Measurements from ENCODE around the gene PP2D1.

PP2D1 gene, protein sequence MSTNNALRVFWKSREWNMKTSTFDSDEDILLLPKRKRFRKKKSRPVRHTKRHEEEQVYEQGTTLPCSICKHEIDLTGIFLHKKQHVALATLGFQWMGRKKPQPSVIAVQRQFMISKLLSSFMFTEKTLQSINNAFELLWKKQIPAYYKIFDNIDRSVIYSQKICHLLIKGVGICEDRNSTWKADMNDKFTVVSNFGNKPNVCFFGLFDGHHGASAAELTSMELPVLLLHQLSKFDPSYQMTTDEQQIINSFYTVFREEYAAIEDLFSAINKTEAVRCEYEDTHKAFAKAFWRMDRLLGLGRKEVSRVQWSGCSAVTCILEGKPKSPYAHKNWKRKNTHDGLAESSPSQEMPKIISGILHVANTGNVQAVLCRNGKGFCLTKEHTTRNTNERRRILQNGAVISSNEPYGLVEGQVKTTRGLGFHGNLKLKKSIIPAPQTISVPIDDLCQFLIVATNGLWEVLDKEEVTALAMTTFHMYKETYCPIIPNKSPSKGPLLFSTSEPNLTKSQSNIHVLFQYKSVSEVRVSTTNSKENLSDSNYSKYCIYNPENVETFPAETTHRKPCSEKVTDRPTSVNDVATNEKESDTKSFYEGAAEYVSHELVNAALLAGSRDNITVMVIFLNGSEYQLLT

DNA sequence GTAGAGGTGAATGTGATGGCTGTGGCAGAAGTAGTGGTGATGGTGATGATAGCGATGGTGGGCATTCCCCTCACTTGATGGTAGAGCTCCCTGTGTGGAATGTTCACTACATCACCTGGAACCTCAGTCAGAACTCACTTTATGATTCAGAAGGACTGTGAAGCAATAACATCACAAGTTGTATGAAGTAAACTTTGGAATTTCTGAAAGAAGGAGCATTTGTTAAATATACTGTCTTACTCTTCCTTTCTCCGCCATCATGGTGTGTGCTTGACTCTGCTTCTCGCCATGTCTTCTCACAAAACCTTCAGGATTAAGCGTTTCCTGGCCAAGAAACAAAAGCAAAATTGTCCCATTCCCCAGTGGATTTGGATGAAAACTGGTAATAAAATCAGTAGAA lies at the start of gene PP2D1:
PP2D1 (minus strand) TSS at position 101 of the 400 bp plus-strand sequence. CDS start 192 bp downstream, outside the sequence.
- Histone ChIP-seq H3K9me3 (no peaks in the 10 kb centered on the region), H3K27me3 (no peaks in the 10 kb centered on the region), H3K27ac (no peak within 1 kb of the TSS), H3K4me3 (ENCODE audit: low read depth in 1 of 2, low read length in 1 of 2) (no peak within 1 kb of the TSS), H3K4me1 (ENCODE audit: control insufficient read depth in 1 of 2, insufficient read depth in 1 of 2, low read depth in 1 of 2, low read length in 1 of 2) (no peaks in the 10 kb centered on the region), H3K36me3 (no peaks in the 10 kb centered on the region)
- TF ChIP-seq, protein P1, sequence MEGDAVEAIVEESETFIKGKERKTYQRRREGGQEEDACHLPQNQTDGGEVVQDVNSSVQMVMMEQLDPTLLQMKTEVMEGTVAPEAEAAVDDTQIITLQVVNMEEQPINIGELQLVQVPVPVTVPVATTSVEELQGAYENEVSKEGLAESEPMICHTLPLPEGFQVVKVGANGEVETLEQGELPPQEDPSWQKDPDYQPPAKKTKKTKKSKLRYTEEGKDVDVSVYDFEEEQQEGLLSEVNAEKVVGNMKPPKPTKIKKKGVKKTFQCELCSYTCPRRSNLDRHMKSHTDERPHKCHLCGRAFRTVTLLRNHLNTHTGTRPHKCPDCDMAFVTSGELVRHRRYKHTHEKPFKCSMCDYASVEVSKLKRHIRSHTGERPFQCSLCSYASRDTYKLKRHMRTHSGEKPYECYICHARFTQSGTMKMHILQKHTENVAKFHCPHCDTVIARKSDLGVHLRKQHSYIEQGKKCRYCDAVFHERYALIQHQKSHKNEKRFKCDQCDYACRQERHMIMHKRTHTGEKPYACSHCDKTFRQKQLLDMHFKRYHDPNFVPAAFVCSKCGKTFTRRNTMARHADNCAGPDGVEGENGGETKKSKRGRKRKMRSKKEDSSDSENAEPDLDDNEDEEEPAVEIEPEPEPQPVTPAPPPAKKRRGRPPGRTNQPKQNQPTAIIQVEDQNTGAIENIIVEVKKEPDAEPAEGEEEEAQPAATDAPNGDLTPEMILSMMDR (IDR thresholded peaks at IDR 0.05), result no peak

DNA sequence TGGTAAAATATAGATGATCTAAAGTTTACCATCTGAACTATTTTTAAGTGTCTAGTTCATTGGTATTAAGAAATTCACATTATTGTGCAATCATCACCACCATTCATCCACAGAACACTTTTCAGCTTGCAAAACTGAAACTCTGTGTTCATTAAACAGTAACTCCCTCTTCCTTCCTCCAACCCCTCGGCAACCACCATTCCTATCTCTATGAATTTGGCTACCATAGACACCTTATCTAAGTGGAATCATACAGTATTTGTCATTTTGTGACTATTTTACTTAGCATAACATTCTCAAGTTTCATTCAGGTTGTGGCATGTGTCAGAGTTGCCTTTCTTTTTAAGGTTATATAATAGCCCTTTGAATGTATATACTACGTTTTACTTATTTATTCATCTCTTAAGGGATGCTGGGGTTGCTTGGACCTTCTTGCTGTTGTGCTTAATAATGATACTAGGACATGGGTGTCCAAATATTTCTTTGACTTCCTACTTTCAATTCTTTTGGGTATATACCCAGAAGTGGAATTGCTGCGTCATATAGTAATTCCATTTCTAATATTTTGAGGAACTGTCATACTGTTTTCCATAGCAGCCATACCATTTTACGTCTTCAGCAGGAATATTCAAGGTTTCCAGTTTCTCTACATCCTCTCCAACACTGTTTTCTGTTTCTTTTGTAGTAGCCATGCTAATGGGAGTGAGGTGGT lies 49.1 kb upstream of the PP2D1 start:
- peak overlapping the region; percentile 83 for H3K27ac ChIP-seq
- TF ChIP-seq, protein P1 (IDR thresholded peaks at IDR 0.05), result no peak
- H3K27me3 ChIP-seq, result no peaks in the 10 kb centered on the region

DNA sequence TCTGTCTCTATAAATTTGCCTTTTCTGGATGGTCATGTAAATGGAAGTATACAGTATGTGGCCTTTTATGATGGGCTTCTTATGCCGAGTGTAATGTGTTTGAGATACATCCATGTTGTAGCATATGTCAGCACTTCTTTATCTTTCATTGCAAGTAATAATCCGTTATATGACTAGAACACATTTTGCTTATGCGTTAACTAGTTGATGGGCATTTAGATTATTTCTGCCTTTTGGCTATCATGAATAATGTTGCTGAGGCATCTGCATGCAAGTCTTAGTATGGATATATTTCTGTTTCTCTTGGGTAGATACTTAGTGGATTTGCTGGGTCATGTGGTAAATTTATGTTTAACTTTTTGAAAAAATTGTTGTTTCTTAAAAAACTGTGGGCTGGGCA lies 47.9 kb upstream of the PP2D1 start:
- no peaks in the 10 kb centered on the region for H3K27me3 ChIP-seq
- no peaks in the 10 kb centered on the region for H3K9me3 ChIP-seq
- no peaks in the 10 kb centered on the region for H3K36me3 ChIP-seq
- peak overlapping the region; percentile 83 for H3K27ac ChIP-seq
- H3K4me3 ChIP-seq (ENCODE audit: low read depth in 1 of 2, low read length in 1 of 2), result no peak overlapping the region
- peaks cover 37 to 56% of the 10 kb centered on the region in 2 experiments for H3K4me1 ChIP-seq (ENCODE audit: control insufficient read depth in 1 of 2, insufficient read depth in 1 of 2, low read depth in 1 of 2, low read length in 1 of 2)
- TF ChIP-seq, protein P1 (IDR thresholded peaks at IDR 0.05), result no peak

More for the DNA sequence above, 49.1 kb upstream of the PP2D1 start:
- Histone ChIP-seq H3K9me3 (no peaks in the 10 kb centered on the region), H3K4me1 (ENCODE audit: control insufficient read depth in 1 of 2, insufficient read depth in 1 of 2, low read depth in 1 of 2, low read length in 1 of 2) (peaks cover 25 to 44% of the 10 kb centered on the region in 2 experiments), H3K36me3 (no peaks in the 10 kb centered on the region), H3K4me3 (ENCODE audit: low read depth in 1 of 2, low read length in 1 of 2) (peak overlapping the region; percentile 40 to 50)

DNA sequence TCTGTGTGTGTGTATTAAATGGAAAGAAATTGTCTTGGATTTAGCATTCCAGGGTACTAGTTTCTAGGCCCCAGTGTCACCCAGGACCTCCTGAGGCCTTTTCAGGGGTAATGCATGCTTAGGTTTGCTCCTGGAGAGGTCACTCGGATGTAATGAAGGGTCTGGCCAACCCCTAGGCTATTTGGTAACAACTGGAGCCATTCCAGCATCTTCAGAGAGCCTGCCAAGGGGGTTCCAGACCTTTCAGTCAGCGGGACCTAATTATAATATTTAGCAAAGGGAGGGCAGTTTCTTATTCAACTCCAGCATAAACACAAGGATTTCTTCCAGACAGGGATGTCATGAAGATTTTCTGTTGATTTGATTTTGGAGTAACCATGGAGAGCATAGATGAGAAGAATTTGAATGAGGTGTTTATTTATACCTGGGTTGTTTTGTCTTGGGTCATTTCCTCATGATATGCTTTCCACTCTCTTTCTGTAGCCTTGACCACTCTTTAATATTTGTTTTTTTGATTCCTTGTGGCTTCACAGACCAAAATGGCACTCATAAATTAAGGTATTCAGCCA lies 45.6 kb upstream of the PP2D1 start:
- H3K4me1 ChIP-seq (ENCODE audit: control insufficient read depth in 1 of 2, insufficient read depth in 1 of 2, low read depth in 1 of 2, low read length in 1 of 2), result peaks cover 49 to 77% of the 10 kb centered on the region in 2 experiments
- H3K27ac ChIP-seq, result peak overlapping the region; percentile 30
- H3K9me3 ChIP-seq, result no peaks in the 10 kb centered on the region
- no peaks in the 10 kb centered on the region for H3K36me3 ChIP-seq
- H3K4me3 ChIP-seq (ENCODE audit: low read depth in 1 of 2, low read length in 1 of 2), result no peak overlapping the region
- TF ChIP-seq, protein P1 (IDR thresholded peaks at IDR 0.05), result no peak
- no peaks in the 10 kb centered on the region for H3K27me3 ChIP-seq

All from neutrophil (primary cell).